Measurements from ENCODE around the gene LCN2.
"Not testable (repeated sequence)": the region's sequence is repeated elsewhere in the genome, so short reads cannot be mapped to it uniquely, and the experiment has no call there.

LCN2 gene

GRCh38 chr9:128149001-128149701 is at the start of gene LCN2:
Gene LCN2, plus strand, starts transcription at chr9:128149453. Its CDS starts 73 bp downstream, at chr9:128149526.
- no peak for FAIRE-seq

GRCh38 chr9:128099932-128100491 is 49.2 kb upstream of the LCN2 start:
- no peak for FAIRE-seq

GRCh38 chr9:128100581-128100980 is 48.7 kb upstream of the LCN2 start:
- FAIRE-seq, result no peak

DNA sequence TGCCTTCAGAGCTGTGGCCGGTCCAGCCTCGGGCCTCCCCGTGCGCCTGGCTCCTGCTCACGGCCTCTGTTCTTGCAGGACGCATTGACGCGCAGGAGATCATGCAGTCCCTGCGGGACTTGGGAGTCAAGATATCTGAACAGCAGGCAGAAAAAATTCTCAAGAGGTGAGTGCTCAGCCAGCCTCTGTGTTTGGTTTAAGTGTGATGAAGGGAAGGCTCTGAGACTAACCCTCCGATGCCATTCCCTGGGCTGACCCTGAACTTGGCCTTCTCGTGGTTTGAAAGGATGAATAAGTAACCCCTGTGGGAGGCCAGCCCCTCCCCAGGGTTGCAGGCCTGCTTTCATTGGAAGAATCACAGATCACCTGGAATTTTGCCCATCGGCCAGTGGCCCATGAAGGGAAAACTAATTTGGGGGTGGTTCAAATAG is 48.0 kb upstream of the LCN2 start:
- no peak for FAIRE-seq

DNA sequence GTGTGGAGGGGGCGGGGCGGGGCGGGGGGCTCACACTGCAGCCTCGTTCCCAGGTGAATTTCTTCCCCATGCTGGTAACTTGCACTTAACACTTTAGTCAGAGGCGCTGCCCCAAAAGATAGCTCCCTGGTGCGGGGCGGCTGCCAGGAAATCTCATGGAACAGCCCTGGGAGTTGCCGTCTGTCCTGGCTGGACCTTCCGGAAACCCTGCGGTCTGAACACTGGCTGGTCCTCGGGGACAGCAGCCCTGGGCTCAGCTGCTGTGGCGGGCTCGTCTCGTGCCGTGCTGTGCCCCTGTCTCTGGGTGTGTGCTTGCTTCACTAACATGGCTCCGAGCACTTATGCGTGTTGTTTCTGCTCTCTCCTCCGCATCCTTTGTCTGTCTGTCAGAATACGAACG is 47.6 kb upstream of the LCN2 start:
- FAIRE-seq, result no peak

- FAIRE-seq, result no peak
Observed at GRCh38 chr9:128102196-128102595, 47.1 kb upstream of the LCN2 start.

DNA sequence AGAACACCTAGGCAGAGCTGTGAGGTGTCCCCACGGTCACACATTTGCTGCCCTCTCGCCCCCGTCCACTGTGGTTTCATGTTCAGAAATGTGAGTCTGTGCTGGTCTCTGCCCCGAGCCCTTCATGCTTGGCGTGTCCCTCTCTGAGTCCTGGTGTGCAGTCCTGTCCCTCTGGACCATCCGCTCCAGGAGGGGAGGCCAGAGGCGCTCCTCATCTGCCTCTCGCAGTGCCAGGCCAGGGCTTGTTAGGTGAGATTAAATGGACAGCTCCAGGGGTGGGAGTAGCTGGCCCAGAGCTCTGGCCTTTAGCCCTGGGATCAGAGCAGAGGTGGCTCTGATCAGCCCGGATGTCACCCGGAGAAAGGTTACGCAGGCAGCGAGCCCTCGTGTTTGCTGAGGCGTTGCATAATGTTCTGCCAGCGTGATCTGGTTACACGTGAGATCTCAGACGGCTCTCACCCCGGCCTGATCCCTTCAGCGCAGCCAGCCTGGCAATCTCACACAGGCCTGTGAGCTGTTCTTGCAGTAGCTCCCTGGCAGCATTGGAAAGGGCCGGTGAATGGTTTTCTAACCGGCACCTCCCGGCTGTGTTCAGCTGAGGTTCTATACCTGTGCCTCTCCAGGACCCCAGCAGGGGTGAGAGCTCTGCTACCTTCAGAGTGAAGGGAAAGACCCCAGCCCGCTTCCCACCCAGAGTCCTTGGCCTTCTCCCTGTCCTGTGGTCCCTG is 46.2 kb upstream of the LCN2 start:
- FAIRE-seq, result no peak

DNA sequence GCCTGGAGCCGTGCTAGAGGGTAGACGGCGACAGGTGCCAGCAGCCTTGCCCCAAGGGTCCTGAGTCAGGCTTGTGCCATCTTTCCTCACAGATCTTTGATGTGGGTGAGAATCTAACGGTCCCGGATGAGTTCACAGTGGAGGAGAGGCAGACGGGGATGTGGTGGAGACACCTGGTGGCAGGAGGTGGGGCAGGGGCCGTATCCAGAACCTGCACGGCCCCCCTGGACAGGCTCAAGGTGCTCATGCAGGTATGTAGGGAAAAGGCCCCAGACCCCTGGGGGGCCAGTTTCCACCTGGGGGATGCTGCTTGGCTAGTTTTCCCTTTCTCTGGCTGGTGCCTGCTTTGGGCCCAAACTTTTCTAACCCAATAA is 45.7 kb upstream of the LCN2 start:
- FAIRE-seq, result no peak

DNA sequence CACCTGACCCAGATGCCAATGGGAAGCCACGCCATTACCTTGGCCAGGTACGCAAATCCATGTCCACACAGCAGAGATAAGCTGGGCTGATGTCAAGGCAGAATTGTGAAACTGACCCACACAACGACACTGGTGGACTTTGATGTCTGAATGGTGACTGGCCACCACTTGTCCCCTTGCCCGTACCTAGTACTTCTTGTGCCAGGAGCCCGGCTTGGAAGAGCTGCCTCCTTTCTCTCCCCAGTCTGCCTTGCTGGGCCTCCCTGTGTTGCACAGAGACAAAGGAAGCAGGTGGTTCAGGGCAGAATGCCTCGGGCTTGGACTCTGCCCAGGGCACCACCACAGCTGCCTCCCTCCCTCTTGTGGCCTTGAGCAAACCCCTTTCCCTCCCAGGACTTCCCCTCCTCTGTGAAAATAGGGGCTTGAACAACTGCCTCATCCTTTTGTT is 45.1 kb upstream of the LCN2 start:
- no peak for FAIRE-seq

DNA sequence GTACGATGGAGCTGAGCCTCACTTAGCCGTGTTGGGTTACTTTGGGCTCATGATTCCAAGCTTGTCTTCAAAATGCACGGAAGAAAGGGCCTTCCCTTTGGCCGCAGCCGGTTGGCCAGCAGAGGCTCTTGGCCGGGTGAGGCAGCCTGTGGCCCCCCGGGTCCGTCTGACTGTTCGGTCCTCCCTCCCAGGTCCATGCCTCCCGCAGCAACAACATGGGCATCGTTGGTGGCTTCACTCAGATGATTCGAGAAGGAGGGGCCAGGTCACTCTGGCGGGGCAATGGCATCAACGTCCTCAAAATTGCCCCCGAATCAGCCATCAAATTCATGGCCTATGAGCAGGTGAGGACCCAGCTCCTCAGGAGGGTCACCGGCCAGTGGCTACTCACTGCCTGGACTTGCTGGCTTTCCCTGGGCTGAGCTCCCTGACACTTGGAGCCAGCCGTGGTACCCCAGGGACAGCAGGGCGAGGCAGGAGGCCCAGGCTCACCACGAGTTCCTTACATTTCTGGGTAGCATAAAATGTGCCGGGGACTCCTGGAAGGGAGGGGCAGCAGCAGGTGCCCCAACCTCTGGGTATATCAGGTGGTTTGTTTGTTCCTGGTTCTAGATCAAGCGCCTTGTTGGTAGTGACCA is 43.6 kb upstream of the LCN2 start:
- no peak for FAIRE-seq

DNA sequence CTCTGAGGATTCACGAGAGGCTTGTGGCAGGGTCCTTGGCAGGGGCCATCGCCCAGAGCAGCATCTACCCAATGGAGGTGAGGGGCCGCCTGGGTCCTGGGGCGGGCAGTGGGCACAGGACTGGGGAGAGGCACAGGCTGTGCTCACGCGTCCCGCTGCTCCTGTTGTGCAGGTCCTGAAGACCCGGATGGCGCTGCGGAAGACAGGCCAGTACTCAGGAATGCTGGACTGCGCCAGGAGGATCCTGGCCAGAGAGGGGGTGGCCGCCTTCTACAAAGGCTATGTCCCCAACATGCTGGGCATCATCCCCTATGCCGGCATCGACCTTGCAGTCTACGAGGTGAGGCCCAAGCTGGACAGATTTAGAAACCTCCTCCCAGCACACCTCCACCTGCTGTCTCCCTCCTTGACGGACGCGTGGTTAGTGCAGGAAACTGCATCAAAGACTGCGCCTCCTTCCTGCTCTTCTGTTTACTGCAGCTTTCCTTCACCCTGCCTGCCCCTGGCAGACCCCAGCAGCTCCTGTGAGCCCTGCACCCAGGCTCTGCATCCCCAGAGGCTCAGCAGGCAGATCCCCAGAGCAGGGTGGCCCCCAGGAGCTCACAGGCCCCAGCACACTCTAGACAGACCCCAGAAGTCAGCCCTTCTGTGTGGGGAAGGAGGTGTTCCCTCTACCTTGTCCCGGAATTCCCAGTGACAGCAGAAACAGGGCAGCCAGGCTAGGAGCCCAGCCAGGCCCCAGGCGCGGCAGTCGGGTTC is 42.9 kb upstream of the LCN2 start:
- FAIRE-seq, result no peak

- no peak for FAIRE-seq
Observed at GRCh38 chr9:128106940-128107467, 42.2 kb upstream of the LCN2 start.

- no peak for FAIRE-seq
Observed at GRCh38 chr9:128107468-128108268, 41.6 kb upstream of the LCN2 start.

DNA sequence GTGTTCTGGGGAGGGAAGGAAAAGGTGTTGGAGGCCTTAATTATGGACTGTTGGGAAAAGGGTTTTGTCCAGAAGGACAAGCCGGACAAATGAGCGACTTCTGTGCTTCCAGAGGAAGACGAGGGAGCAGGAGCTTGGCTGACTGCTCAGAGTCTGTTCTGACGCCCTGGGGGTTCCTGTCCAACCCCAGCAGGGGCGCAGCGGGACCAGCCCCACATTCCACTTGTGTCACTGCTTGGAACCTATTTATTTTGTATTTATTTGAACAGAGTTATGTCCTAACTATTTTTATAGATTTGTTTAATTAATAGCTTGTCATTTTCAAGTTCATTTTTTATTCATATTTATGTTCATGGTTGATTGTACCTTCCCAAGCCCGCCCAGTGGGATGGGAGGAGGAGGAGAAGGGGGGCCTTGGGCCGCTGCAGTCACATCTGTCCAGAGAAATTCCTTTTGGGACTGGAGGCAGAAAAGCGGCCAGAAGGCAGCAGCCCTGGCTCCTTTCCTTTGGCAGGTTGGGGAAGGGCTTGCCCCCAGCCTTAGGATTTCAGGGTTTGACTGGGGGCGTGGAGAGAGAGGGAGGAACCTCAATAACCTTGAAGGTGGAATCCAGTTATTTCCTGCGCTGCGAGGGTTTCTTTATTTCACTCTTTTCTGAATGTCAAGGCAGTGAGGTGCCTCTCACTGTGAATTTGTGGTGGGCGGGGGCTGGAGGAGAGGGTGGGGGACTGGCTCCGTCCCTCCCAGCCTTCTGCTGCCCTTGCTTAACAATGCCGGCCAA is 40.8 kb upstream of the LCN2 start:
- no peak for FAIRE-seq

- no peak for FAIRE-seq
Observed at GRCh38 chr9:128109050-128109709, 40.1 kb upstream of the LCN2 start.

GRCh38 chr9:128111726-128112125 is 37.5 kb upstream of the LCN2 start:
- FAIRE-seq, result not testable (repeated sequence)

GRCh38 chr9:128113526-128114325 is 35.5 kb upstream of the LCN2 start:
- FAIRE-seq, result no peak

- FAIRE-seq, result no peak
Observed at GRCh38 chr9:128114326-128115186, 34.7 kb upstream of the LCN2 start.
